ENCODE measurements around the gene SLC26A6. TPM values are rescaled to one million over a fixed set of nuclear protein-coding genes. Genes with fewer than 3 reads are reported as not detected.

Gene SLC26A6
- total RNA-seq, 1 donor, result 45.8 TPM

DNA sequence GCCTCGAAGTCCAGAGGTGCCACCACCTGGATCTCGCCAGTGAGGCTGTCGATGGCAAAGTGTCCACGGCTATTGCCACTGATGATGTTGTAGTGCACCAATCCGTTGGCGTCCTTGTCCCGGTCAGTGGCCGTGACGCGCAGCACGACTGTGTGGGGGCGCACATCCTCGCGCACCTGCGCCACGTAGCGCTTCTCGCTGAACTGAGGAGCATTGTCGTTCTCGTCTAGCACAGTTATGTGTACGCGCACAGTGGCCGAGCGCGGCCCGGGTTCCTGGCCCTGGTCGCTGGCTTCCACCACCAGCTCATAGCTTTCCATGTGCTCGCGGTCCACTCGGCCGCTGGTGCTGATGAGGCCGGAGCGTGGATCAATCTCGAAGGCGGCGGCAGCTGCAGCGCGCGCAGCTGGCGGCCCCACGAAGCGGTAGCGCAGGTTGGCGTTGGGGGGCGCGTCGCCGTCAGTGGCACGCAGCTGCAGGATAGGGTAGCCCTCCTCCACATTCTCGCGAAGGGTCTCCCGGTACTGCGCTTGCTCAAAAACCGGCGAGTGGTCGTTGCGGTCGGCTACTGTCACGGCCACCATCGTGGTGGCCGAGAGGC lies 25.6 kb upstream of the SLC26A6 start:
- H3K4me3 ChIP-seq (ENCODE audit: low read depth, low read length), result peak overlapping the region; percentile 83
- no peak for DNase-seq (ENCODE audit: low read depth)
- TF ChIP-seq, protein P1, sequence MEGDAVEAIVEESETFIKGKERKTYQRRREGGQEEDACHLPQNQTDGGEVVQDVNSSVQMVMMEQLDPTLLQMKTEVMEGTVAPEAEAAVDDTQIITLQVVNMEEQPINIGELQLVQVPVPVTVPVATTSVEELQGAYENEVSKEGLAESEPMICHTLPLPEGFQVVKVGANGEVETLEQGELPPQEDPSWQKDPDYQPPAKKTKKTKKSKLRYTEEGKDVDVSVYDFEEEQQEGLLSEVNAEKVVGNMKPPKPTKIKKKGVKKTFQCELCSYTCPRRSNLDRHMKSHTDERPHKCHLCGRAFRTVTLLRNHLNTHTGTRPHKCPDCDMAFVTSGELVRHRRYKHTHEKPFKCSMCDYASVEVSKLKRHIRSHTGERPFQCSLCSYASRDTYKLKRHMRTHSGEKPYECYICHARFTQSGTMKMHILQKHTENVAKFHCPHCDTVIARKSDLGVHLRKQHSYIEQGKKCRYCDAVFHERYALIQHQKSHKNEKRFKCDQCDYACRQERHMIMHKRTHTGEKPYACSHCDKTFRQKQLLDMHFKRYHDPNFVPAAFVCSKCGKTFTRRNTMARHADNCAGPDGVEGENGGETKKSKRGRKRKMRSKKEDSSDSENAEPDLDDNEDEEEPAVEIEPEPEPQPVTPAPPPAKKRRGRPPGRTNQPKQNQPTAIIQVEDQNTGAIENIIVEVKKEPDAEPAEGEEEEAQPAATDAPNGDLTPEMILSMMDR (IDR thresholded peaks at IDR 0.05; ENCODE audit: insufficient read depth, low read depth, low read length), result no peak

DNA sequence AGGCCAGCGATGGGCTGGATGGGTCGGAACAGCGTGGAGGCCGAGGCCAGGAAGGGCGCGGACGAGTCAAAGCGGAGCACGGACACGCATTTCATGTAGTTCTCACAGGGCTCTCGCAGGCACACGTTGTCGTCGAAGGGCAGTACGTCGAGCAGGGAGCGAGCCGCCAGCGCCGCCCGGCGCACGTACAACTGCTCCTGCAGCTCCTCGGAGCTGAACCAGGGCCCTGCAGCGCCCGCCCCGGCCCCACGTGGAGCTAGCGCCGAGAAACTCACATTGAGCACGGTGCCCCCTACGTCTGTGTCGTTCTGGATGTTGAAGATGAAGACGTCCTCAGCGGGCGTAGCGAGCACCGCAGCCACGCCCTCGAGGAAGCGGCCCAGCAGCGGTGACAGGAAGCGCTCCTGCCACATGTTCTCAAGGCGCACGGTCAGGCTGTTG lies 21.6 kb upstream of the SLC26A6 start:
- TF ChIP-seq, protein P1 (IDR thresholded peaks at IDR 0.05; ENCODE audit: insufficient read depth, low read depth, low read length), result no peak
- H3K4me3 ChIP-seq (ENCODE audit: low read depth, low read length), result peak overlapping the region; percentile 59
- DNase-seq (ENCODE audit: low read depth), result no peak

DNA sequence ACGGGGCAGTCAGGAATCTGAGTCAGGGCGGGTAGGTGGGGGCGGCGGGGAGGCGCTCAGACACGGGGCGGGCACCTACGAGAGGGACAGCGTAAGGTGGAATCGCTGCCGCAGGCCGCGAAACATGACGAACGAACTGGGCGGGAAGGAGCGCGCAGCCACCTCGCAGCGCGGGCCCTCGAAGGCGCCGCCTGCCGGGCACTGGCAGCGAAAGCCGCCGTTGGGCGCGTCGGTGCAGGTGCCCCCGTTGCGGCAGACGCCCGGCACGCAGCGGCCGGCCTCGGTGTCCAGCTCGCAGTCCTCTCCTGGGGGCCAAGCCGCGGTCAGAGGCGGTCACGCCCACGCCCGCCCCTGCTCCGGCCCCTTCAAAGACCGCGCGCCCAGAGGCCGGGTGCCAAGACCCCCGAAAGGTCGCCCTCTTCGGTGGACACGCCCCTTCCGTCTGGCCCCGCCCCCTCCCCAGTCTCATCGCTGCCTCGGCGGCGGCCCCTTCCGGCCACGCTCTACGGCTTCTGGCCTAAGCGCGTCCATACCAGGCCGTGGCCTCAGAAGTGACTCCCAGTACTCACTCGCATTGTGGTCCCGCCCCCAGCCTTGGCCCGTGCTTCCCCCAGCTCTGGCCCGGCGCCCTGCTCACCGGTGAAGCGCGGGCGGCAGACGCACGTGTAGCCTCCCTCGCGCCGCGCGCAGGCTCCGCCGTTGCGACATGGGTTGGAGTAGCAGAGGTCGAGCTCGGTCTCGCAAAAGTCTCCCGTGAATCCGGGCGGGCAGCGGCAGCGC lies 21.0 kb upstream of the SLC26A6 start:
- H3K4me3 ChIP-seq (ENCODE audit: low read depth, low read length), result peak overlapping the region; percentile 59
- DNase-seq (ENCODE audit: low read depth), result peak; percentile 84
- TF ChIP-seq, protein P1 (IDR thresholded peaks at IDR 0.05; ENCODE audit: insufficient read depth, low read depth, low read length), result peak; percentile 59

DNA sequence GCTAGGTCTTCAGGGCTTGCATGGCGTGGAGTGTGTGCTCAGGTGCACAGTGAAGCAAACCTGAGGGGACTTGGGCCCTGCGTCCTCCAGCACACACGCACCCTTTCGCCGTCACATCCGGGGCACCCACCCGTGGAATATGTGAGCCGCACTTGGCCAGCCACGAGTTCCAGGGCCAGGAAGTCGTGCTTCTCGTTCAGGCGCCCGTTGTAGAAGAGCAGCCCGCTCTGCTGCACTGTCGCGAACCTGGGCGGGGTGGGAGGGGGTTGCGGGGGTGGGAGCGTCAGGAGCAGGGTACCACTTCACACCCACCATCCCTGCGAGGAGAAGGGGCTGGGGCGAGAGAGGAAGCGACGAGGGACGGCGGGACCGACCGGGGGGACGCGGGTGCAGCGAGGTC lies 20.3 kb upstream of the SLC26A6 start:
- TF ChIP-seq, protein P1 (IDR thresholded peaks at IDR 0.05; ENCODE audit: insufficient read depth, low read depth, low read length), result no peak
- peak overlapping the region; percentile 59 for H3K4me3 ChIP-seq (ENCODE audit: low read depth, low read length)

DNA sequence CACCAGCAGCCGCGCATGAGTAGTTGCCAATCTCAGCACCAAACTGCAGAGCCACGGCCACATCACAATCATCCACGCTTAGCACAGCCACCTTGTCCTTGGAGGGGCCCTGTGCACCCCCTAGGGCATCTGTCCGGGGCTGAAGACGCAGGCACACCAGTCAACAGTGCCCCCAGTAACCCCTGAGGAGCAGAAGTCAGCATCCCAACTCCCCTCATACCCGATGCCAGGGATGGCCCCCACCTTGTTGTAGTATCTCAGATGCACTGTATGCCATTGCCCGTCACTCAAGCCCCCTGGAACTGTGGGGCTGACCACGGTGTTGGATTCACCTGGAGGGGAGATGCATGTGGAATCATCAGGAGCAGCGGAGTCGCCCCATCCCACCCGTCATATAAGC lies 19.8 kb upstream of the SLC26A6 start:
- TF ChIP-seq, protein P1 (IDR thresholded peaks at IDR 0.05; ENCODE audit: insufficient read depth, low read depth, low read length), result no peak
- no peak overlapping the region for H3K4me3 ChIP-seq (ENCODE audit: low read depth, low read length)
- no peak for DNase-seq (ENCODE audit: low read depth)

More for the DNA sequence above, 20.3 kb upstream of the SLC26A6 start:
- no peak for DNase-seq (ENCODE audit: low read depth)

DNA sequence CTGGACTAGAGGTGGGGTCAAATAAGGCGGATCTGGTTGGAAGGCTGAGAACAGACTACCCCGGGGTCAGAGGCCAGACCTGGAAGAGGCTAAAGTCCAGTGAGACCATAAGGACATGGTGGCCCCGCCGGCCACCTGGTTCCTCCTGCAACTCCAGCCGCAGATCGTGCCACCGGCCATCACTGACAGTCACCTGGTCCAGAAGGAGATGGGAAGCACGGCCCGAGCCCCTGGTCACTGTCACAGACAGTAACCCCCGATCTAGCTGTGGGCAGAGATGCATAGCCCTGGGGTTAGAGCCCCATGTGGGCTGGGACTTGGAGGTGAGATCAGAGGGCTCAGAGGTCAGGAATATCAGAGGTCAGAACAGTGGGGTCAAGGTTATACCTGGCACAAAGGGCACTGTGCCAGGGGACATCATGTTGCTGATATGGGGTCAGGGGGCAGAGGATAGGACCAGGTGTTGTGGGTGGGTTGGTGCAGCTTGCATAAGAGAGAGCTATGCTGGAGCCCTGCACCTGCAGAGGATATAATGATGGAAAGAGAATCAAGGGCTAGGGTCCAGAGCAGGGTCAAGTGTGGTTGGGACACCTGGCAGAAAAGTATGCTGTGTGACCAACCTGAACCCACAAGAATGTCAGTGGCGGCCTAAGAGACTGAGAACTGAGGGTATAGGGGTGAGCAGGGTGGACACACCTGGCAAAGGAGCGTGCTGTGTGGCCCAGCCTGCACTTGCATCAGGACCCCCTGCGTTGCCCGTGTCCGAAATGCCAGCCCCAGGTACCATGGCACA lies 17.9 kb upstream of the SLC26A6 start:
- no peak for DNase-seq (ENCODE audit: low read depth)
- TF ChIP-seq, protein P1 (IDR thresholded peaks at IDR 0.05; ENCODE audit: insufficient read depth, low read depth, low read length), result no peak
- H3K4me3 ChIP-seq (ENCODE audit: low read depth, low read length), result no peak overlapping the region

Data from fibroblast of villous mesenchyme (primary cell).